NCI-H1930 (cell line): ENCODE data around the gene VWA3B.

Source experiments
- DNase-seq, 2 experiments: peaks; one replicate each; lab custom pipeline; 2025; lab: John Stamatoyannopoulos, UW

Gene VWA3B

DNA sequence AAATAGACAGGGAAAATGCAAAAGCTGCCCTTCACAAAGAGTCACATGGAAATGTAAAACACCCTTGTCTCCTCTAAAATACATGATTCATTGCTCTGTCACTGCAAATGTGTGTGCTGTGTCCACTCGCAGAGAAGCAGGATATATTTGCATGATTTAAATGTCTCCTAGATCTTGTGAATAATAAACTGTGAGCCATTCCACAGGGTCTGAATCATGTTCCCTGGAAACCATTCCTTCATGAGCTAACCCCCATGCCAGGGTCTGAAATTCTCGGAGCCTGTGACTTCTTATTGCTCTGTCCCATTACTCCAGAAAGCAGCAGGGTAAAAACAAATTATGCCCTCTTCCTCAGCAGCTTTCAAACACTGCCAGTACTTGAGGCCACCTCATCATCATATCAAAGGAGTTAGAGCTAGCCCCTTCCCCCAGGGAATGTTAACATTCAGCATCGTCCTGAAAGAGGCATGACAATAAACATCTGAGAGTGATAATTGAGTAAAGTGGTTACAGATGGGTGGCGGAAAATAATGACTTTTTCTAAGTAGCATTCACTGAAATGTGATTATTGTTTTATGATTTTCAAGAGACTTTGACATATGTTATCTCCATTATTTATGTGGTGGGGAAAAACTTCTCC, 247.6 kb downstream of the VWA3B start:
- DNase-seq, result peak in 1 of 2 experiments; percentile 10

DNA sequence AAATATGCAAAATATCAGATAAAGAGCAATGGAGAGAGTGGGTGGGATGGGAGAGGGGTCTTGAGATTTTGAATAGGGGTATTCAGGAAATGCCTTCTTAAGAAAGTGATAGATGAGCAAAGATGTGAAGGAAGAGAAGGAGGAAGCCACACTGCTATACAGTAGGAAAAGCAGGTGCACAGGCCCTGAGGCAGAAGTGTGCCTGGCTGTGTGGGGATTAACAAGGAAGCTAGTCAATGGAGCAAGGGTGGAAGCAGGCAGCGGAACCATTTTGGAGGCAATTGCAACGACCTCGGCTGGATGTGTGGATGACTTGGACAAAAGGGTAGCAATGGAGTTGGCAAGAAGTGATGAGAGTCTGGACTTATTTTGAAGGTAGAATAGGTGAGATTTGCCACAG, 248.3 kb downstream of the VWA3B start:
- no peak for DNase-seq

DNA sequence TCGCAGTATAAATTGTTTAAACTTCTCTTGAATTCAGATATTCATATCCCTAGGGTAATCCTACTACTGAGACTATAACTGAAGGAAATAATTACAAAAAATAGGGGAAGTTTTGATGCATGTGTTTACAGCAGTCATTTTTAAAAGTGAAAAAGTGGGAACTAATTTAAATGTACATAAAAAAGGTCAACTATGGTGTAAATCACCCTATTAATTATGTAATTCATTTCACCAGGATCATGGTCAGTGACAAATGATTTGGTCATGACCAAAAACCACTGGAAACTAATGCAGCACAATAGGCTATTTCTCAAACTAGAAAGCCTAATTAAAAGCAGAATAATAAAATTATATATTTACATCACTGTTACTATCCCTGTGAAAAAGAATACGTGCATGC, 254.3 kb downstream of the VWA3B start:
- DNase-seq, result no peak

DNA sequence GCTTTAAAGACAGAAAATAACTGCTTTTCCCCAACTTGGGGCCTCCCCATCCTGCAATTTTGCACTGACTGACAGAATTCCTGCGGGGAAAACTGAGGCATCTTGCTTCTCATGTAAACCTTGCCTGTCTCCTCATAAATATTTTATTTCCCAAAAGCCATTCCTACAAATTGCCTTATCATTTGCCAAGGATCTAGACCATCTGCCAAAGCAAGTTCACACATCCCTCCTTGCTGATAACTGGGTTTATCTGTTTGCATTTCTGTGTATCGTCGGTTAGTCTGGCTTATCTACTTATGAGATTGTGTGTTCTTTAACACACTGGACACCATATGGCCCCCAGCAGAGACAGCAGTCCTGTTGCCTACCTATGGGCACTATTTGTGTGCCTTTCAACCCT, 256.3 kb downstream of the VWA3B start:
- no peak for DNase-seq

DNA sequence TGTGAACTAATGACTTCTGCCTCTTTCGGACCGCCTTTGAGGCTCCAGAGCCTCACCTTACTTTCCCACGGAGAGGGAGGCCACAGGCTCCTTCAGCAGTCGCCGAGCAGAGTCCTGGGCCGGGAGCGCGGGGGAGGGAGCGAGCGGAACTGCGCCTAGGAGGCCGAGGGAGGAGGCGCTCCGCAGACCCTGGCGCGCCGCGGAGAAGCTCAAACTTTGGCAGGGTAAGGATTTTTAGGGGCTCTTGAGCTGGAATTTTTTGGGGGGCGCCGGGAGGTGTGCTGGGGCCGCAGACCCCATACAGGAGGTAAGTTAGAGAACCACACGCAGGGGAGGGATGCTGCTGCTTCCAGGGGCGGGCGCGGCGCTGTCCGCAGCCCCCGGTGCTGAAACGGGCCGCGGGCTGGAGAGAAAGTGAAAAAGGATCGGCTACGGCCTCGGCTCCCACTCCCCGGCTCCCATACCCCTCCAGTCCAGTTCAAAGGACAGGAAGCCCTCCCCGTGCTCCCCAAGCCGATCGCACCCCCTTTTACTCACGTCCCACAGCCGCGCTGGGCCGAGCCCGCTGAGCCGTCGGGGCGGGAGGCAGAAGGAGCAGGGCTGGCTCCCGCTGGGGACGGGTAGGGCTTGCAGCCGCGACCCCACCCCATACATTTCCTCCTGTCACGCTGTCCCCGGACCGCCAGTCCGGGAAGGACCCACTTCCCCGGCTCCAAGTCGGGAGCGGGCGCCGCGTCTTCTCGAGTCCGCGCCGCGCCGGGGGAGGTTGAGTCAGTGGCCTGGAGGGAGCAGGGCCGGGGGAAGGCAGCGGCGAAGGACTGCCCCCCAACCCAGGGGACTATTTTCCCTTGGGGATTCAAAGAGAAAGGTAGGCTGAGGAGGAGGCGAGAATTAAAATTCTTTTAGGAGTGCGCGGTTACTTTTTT, 259.6 kb downstream of the VWA3B start, which contains the start of gene CNGA3:
CNGA3 (plus strand) TSS at position 146 of the 926 bp plus-strand sequence. CDS start 23,520 bp downstream, outside the sequence.
- DNase-seq, result no peak

DNA sequence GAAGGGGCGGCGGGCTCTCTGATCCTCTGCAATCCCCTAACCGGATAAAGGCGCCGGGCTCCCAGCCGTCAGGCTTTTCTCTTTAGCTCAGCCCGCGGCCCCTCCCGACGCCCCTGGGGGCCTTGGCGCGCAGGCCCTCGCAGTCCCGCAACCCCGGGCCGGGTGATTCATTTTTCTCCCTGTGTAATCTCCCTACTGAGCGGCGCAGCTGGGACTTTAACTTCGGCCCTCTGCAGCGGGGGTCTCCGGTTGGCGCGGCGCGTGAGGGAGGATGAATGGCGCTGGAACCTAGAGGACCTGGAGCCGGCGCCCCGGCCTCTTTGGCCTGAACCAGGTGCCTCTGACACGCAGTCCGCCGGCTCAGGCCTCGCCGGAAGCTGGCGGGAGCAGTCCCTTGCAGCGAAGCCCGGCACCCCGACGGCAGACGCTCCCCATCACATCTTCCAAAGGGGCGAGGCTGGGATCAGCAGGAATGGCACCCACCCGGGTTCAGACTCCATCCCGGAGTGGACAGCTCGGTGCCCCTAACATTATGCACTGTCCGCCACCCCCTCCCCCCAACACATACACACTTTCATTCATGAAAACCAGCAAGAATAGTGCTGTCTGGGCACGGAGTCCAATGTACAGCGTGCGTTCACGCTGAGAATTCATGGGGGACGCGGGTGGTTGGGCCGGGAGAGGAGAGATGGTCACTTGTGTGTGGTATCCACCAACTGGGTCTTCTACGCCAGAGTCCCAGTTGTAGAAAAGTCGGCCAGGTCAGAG, 260.5 kb downstream of the VWA3B start:
- DNase-seq, result no peak

DNA sequence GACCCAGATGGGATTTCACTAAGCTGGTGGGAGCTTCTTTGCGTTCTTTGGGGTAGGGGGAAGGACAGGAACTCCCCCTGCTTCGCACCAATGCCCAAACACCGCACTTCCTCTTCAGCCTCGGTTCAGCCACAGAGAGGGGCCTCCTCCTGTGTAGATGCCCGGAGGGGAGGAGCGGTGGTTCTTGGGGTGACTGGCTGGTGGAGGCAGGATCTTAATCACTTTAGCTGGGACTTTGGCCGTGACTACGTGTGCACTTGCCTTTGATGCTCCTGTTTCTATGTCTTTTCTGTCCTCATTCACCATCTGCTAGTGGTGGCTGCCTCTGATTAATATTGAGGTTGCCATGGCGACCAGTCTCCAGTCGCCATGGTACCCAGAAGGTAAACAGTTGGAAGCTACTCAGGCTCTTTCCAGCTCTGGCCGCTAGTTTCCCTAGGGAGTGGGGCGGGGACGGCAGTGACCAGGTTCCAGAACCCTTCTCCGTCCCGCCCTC, 261.1 kb downstream of the VWA3B start:
- peak; percentile 16 to 45 for DNase-seq

DNA sequence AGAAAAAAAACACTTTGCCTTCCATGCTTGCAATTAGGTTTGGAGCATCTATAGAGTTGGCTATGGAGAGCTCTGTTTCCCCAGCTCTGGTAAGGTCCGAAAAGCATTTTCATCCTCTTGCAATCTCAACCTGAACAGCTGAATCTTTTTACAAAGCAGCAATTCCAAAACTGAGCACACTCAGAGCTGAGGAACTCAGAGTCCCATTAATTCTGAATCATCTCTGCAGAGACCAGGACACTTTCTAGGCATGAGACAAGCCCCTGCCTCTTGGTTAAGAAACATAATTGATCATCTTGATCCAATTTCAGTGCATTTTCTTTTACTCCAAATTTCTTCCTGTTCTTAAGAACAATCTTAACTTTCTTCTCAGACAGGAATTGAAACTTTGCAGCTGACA, 263.4 kb downstream of the VWA3B start:
- no peak for DNase-seq

DNA sequence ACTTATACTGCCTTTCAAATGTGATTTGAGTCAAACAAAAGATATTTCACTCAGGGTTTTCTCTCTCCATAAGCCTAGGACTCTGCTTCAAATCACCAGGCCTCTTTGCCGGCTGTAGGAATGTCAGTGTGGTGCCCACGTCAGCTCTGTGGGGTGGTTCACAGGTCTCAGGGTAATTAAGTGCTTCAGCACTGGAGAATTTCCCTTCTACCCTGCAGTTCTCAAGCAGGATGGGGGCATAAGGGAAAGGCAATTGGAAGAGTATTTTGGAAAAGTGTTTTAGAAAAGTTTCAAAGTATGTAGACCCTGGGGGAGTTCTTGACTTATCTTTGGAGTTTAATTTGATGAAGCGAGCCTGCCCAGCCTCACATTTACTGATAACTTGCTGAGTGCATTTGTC, 268.9 kb downstream of the VWA3B start:
- DNase-seq, result no peak

DNA sequence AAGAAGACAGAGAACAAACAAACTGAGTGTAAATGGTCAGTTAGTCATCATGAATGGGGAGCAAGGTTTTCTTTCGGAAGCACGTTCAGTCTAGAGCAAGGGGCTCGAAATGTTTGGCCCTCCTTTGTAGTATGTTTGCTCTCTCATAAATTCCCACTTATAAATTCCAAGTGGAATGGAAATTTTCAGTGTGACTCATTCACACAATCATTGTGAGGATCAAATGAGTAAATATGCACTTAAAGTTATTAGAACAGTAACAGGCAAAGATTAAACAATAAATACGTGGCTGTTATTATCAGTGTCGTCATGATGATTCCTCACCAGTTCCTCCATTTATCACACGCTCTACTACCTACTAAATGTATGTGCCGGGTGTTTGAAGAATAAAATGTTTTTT, 269.8 kb downstream of the VWA3B start:
- DNase-seq, result no peak

DNA sequence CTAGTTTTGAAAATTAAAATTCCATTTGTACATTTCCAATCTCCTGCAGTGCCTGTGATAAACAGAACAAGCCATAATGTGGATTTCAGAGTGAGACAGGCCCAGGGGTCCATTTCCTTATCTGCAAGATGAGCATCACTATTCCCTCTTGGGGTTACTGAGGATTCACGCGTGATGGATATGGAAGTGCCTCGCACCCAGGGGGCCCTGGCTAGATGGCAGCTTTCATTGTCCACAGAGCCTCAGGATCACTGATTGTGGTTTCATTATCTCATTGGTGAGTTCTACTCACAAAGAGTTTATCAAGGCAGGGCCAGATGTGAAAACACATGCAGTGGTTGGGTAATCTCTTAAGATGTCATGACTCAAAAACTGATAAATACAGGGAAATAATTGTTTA, 270.9 kb downstream of the VWA3B start:
- DNase-seq, result no peak

DNA sequence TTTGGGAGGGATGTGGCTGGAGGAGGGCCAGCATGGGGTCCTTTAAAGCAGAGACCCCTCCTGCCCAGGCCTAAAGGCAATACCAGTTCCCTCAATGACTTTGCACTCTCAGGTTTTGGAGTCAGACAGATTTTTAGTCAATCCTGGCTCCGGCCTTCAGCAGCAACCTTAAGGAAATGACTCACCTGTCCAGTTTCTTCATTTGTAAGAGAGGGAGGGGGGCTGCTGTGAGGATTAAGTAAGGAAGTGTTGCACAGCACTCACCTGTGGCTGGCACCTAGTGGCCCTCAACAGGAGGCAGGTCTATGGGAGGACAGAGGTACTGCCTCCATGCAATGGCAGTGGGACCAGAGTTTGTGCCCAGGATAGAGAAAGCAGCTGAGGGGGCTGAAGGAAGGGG, 273.0 kb downstream of the VWA3B start:
- no peak for DNase-seq
